ENCODE results near the gene DDTL.
"Not testable (repeated sequence)": the region's sequence is repeated elsewhere in the genome, so short reads cannot be mapped to it uniquely, and the experiment has no call there.

The DDTL gene

GRCh38 chr22:23970201-23970641 is 3.5 kb downstream of the DDTL start:
- DNase-seq (ENCODE audit: low read depth in 2 of 2): no peak

- no peak for DNase-seq (ENCODE audit: low read depth in 2 of 2)
Observed at GRCh38 chr22:23970816-23971486, 4.3 kb downstream of the DDTL start.

- not testable (repeated sequence) for DNase-seq (ENCODE audit: low read depth in 2 of 2)
Observed at GRCh38 chr22:23971927-23972326, 5.2 kb downstream of the DDTL start.

GRCh38 chr22:23974345-23974744 is 7.7 kb downstream of the DDTL start, which contains the start of gene DDT:
TSS of gene DDT (minus strand) at chr22:23974441. CDS start at chr22:23974414, 27 bp downstream.
- DNase-seq (ENCODE audit: low read depth in 2 of 2): not testable (repeated sequence)

- not testable (repeated sequence) for DNase-seq (ENCODE audit: low read depth in 2 of 2)
Observed at GRCh38 chr22:23974836-23975352, 8.2 kb downstream of the DDTL start.

- DNase-seq (ENCODE audit: low read depth in 2 of 2): not testable (repeated sequence)
Observed at GRCh38 chr22:23977304-23977703, 10.6 kb downstream of the DDTL start.

GRCh38 chr22:23979557-23980240 is 13.0 kb downstream of the DDTL start, which contains the start of gene GSTT2:
TSS of gene GSTT2 (plus strand) at chr22:23980134.
- not testable (repeated sequence) for DNase-seq (ENCODE audit: low read depth in 2 of 2)

- DNase-seq (ENCODE audit: low read depth in 2 of 2): not testable (repeated sequence)
Observed at GRCh38 chr22:23980567-23980966, 13.9 kb downstream of the DDTL start.

- no peak for DNase-seq (ENCODE audit: low read depth in 2 of 2)
Observed at GRCh38 chr22:23984430-23984829, 17.7 kb downstream of the DDTL start.

GRCh38 chr22:23986089-23986488 is 19.4 kb downstream of the DDTL start:
- not testable (repeated sequence) for DNase-seq (ENCODE audit: low read depth in 2 of 2)

- not testable (repeated sequence) for DNase-seq (ENCODE audit: low read depth in 2 of 2)
Observed at GRCh38 chr22:23986538-23987178, 20.0 kb downstream of the DDTL start.

GRCh38 chr22:23989583-23990244 is 23.0 kb downstream of the DDTL start:
- not testable (repeated sequence) for DNase-seq (ENCODE audit: low read depth in 2 of 2)

- not testable (repeated sequence) for DNase-seq (ENCODE audit: low read depth in 2 of 2)
Observed at GRCh38 chr22:23993080-23993479, 26.4 kb downstream of the DDTL start.

- not testable (repeated sequence) for DNase-seq (ENCODE audit: low read depth in 2 of 2)
Observed at GRCh38 chr22:23993581-23994177, 27.0 kb downstream of the DDTL start.

GRCh38 chr22:23997092-23997491 is 30.4 kb downstream of the DDTL start:
- DNase-seq (ENCODE audit: low read depth in 2 of 2): no peak

- not testable (repeated sequence) for DNase-seq (ENCODE audit: low read depth in 2 of 2)
Observed at GRCh38 chr22:23999779-24000178, 33.1 kb downstream of the DDTL start.

- no peak for DNase-seq (ENCODE audit: low read depth in 2 of 2)
Observed at GRCh38 chr22:24001314-24001713, 34.6 kb downstream of the DDTL start.

GRCh38 chr22:24002272-24002671 is 35.6 kb downstream of the DDTL start:
- DNase-seq (ENCODE audit: low read depth in 2 of 2): no peak

GRCh38 chr22:24002851-24003250 is 36.2 kb downstream of the DDTL start:
- no peak for DNase-seq (ENCODE audit: low read depth in 2 of 2)

- DNase-seq (ENCODE audit: low read depth in 2 of 2): no peak
Observed at GRCh38 chr22:24003887-24004286, 37.2 kb downstream of the DDTL start.

GRCh38 chr22:24005201-24005600 is 38.5 kb downstream of the DDTL start, which contains the start of gene GSTT4:
TSS of gene GSTT4 (minus strand) at chr22:24005453. CDS start at chr22:24005356, 97 bp downstream.
- no peak for DNase-seq (ENCODE audit: low read depth in 2 of 2)
